ENCODE data around the gene MYH9.
"Not testable (repeated sequence)": the region's sequence is repeated elsewhere in the genome, so short reads cannot be mapped to it uniquely, and the experiment has no call there.

MYH9 gene

DNA sequence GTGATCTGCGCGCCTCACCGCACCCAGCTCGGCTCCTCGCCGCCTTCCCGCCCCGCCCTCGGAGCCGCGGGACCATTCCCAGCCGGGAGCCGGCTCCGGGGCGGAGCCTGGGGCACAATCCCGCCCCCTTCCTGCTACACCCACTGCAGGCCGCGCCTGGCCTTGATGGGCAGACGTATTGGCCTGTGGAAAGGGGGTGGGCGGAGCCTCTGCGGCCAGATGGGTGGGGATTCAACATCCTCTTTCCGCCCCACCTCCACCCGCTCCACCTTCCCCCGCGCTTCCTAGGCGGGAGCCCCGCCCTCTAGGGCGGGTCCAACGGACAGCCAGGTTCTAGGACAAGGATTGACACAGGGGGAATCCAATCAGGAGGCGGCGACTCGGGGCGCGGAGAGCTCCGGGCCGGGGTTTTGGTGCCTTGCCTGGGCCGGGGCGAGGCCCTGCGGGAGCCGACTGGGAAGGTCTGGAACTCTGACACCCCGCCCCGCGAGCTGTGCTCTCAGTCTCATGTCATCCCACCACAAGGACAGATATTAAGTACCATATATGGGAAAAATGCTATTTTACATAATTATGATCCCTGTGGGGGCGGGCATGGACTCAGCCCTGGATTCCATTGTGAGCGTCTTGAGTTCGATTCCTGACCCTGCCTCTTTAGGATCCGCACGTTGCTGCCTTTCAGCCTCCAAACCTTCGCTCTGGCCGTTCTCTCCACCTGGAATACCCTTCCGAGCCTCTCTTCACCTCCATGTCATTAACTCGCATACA lies at the start of gene MYH9:
TSS of gene MYH9 (minus strand) at position 9 of the 768 bp plus-strand sequence. CDS start 38,731 bp downstream, outside the sequence.
- peak; percentile 92 for DNase-seq

DNA sequence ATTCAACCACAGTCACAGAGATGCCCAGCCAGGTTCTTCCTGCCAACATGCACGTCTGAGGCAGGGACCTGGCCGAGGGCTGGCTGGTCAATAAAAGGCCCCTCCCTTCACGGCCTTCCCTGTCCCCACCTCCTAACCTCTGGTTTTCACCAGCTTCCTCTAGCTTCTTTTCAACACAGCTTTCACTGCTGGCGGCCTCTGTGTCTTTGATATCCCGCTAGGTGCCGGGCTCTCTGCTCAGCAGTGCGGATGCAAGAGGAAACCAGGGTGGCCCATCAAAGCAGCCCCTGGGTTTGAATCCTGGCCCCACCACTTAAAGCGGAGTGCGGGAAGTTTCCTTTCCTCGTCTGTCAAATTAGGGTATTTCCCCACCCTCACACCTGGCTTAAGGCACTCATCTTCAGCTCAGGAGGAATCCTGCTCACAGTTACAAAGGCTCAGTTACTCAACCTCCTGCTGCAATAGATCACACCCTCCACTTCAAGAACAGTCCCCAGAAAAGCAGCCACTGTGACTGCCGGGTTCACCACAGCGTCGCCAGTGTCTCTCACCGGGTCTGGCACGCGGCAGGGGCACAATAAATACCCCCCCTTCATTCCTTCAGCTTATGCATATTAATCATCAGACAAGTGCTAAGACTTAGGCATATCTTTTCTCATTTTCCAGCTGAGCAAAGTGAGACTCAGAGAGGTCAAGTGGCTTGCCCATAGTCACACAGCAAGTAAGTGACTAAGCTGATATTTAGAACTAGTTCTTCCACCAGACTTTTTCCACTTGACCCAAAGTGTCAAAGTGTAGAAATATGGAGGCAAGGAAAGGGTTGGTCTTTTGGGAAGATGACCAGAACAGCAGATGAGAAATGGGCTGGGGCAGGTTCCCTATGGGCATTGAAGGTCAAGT lies 48.0 kb upstream of the MYH9 start:
- DNase-seq = no peak

DNA sequence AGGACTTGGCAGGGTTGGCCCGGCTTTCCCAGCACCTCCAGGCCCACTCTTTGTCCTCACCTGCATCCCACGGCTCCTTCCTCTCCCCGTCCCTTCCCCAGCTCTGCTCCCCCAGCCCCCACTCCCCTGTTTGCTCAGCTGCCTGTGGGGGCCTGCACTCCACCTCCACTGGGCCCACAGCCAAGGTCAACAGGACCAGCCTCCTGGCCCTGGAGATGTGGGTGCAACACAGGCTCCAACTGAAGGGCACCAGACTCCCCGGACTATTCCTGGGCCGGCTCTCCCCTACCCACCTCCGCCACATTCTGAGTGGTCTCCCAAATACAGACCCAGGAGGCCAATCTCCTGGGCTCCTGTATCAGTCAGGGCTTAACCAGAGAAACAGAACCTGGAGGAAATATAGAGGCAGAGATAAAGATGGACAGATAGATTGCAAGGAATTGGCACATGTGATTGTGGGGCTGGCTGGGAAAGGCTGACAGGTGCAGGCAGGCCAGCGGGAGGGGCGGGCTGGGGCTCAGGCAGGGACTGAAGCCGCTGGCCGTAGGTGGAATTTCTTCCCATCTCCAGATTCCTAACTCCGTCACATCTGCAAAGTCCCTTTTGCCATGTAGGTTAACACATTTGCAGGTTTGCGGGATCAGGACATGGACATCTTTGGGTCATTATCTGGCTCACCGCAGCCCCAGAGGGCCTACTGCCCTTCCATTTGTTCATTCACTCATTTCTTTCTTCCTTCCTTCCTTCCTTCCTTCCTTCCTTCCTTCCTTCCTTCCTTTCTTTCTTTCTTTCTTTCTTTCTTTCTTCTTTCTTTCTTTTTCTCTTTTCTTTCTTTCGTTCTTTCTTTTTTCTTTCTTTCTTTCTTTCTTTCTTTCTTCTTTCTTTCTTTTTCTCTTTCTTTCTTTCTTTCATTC lies 45.8 kb upstream of the MYH9 start:
- no peak for DNase-seq

DNA sequence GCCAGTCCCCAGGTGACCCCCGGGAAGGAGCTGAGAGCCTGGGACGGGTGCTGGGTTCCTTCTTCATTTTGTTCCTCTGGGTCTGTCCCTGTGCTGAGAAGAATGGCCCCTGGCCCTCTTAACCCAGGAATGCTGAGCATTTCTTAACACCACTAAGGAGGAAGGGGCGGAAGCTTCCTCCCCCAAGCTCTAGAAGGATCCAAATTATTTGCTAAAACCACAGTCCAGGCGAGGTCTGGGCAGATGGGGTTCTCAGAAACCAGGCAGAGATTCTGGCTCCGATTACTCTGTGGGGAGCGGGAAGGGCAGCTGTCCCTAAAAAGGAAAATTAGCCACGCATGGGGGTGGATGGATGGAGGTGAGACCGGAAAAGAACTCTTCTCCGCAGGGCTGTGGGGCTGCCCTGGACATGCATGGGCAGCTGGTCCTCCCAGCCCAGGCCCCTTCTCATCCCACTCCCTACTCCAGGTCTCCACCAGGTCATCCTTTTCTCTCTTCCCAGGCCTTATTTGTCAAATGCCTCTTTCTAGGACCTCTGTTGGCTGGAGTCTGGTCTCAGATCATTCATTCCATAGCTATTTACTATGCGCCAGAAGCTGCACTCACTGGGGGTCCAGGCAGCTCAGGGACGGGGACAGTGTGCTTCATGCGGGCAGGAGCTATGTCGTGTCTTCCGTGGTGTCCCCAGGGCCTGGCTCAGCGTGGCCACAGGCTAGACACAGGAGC lies 45.0 kb upstream of the MYH9 start:
- no peak for DNase-seq

DNA sequence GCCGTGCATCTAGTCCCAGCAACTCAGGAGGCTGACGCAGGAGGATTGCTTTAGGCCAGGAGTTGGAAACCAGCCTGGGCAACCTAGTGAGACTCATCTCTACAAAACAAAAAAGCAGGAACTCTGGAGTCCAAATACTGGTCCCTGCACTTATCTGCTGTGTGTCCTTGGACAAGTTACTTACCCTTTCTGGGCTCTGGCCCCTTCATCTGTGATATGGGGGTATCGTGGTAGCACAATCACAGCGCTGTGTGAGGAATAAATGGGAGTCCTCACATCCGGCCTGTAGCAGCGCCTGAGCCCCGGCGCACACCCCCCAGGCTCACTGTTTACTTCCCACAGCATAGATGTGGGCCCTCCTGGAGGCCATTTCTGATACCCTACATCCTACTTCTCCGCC lies 44.2 kb upstream of the MYH9 start:
- DNase-seq = no peak

DNA sequence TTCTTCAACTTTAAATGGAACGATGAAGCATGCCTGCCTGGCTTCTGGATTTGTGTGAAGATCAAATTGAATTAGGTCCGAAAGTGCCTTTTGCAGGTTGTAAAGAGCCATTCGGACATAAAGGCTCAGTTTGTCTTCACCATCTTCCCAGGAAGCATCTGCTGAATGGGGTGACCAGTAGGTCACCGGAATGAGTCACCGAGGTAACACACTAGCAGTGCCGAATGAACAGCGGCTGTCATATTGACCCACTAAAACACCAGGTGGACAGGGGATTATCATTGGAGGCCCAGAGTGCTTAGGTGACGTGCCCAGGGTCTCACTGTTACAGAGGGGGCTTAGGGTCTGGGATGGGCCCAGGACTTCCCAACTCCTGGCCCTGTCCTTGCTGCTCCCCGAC lies 43.1 kb upstream of the MYH9 start:
- no peak for DNase-seq

DNA sequence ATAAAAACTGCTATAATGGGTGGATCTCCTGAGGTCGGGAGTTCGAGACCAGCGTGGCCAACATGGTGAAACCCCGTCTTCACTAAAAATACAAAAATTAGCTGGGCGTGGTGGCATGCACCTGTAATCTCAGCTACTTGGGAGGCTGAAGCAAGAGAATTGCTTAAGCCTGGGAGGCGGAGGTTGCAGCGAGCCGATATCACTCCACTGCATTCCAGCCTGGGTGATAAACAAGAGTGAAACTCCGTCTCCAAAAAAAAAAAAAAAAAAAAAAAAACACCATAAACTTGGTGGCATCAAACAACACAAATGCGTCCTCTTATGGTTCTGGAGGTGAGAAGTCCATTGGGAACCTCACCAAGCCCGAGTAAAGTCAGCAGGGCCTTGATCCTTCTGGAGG lies 40.2 kb upstream of the MYH9 start:
- not testable (repeated sequence) for DNase-seq

DNA sequence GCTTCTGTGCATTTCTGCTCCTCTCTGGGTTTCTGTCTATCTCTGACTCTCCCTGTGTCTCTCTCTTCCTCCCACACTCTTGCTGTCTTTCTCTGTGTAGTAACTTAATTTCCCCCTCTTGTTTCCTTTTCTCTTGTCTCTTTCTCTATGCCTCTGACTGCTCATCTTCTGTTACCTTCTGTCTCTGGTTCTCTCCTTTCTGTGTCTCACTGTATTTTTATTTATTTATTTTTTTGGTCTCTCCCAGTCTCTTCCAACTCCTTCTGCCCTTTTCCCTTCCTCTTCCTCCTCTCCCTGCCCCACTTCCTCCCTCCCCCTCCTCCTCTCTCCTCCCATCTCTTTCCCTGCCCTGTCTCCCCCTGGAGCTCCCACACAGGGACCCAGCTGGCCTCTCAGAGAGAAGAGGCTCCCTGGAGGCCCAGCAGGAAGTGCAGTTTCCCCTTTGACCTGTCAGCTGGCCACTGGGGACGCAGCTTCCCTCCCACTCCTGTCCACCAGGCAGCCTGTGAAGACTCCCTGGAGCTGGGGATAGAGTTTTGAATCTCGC lies 38.3 kb upstream of the MYH9 start:
- no peak for DNase-seq

DNA sequence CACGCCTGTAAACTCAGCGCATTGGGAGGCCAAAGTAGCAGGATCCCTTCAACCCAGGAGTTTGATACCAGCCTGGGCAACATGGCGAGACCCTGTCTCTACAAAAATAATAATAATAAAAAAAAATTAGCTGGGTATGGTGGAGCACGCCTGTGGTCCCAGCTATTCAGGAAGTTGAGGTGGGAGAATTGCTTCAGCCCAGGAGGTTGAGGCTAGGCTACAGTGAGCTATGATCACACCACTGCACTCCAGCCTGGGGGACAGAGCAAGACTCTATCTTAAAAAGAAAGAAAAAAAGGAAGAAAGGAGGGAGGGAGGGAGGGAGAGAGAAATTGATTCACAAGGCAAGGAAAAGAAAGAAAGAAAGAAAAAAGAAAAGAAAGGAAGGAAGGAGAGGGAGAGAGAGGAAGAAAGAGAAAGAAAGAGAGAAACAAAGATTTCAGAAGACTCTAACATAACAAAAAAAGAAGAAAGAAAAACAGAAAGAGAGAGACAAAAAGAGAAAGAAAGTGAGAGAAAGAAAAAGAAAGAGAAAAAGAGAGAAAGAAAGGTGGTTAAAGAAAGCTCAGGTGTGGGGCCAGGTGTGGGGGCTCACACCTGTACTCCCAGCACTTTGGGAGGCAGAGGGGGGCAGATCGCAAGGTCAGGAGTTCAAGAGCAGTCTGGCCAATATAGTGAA lies 37.3 kb upstream of the MYH9 start:
- no peak for DNase-seq

DNA sequence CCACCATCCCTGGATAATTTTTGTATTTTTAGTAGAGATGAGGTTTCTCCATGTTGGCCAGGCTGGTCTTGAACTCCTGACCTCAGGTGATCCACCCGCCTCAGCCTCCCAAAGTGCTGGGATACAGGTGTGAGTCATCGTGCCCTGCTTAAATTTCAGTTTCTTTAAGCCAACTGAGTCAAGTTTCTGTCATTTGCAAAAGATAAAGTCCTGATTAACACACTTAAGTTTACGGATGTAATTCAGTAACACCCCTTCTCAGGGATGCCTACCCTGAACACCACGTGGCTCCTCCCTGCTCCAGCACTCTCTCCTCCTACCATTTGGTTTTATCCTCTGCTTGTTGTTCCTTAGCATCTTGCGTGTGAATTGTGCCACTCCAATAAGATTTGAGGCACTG lies 36.7 kb upstream of the MYH9 start:
- peak; percentile 44 for DNase-seq

DNA sequence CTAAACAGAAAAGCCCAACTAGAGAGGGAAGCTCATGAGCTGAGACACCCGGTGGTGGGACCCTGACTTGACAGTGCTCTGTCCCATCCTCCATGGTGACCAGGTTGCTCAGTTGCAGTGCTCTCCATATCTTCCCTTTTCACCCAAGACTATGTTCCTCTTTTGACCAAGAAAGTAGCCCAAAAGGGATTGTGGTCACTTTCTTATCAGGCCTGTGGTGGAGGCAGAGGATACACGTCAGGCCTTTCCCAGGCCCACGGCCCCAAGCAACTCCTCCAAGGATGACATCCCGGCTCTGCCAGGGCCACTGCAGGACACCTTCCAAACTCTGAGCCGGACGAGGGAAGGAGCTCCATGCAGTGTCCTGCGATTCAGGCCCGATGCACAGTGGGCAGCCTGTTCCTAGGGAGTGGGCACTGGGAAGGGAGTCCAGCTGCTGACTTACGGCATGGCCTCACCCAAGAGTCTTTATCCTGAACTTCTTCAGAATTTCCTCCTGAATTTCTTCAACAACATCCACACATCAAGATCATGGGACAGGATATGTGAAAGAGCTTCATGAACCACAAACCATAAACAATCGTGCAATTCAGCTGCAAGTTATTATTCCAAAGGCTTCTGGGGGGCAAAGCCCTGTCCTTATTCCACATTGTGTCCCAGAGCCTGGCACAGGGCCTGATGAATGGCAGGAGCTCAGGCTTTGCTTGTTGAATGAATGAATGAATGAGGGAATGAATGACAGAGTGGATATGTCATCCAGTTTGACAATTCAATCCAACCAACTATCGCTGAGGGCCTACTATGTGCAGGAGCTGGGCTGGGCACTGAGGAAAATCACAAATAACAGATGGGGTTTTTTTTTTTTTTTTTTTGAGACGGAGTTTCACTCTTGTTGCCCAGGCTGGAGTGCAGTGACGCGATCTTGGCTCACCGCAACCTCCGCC lies 36.0 kb upstream of the MYH9 start:
- DNase-seq = no peak

DNA sequence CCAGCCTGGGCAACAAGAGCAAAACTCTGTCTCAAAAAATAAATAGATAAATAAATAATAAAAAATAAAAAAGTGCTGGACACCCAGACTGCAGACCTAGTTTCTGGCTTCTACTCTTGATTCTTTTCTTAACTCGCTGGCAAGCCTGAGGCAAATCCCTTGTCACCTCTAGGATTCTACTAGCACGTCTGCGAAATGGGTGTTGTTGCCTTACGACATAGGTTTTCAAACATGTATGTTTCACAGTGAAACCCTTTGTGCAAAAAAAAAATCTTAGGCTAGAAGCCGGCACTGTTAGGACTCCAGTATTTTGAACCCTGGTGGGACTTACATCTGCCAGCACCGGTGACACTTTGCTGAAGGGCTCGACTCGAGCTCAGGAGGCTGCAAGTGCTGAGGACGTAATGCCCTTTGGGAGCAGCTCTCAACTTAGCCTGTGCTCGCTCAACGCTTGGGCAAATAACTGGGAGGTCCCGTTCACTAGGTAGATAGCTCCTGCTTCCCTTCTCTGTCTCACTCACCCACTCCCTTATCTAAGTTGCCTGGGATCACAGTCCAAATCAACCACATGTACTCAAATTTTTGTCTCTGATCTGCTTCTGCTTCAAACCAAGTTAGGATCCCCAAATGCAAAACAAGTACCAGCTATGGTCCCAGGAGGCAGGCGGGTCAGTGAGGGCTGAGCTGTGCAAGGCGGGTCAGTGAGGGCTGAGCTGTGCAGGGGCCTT lies 34.7 kb upstream of the MYH9 start:
- DNase-seq = no peak

DNA sequence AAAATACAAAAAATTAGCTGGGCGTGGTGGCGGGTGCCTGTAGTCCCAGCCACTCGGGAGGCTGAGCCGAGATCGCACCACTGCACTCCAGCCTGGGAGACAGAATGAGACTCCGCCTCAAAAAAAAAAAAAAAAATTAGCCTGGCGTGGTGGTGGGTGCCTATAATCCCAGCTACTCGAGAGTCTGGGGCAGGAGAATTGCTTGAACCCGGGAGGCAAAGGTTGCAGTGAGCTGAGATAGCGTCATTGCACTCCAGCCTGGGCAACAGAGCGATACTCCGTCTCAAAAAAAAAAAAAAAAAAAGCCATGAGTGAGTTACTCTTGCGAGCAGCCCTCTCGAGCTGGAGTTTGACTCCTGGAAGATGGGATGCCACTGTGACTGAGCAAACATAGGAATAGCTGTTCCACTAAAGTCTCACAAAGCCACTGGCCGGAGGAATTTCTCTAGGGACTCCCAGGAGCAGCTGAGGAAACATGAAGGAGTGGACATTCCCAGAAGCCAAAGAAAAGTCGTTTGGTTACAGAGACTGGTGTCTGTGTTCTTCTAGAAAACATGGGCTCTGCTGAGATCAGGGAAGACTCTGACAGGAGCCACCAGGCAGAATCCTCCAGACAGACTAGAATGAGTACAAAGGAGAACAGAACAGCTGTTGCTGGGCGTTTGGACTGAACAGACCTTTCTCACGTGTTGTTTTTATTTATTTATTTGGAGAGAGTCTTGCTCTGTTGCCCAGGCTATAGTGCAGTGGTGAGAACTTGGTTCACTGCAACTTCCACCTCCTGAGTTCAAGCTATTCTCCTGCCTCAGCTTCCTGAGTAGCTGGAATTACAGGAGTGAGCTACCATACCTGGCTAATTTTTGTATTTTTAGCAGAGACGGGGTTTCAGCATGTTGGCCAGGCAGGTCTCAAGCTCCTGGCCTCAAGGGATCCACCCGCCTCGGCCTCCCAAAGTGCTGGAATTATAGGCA lies 32.4 kb upstream of the MYH9 start:
- DNase-seq = no peak

DNA sequence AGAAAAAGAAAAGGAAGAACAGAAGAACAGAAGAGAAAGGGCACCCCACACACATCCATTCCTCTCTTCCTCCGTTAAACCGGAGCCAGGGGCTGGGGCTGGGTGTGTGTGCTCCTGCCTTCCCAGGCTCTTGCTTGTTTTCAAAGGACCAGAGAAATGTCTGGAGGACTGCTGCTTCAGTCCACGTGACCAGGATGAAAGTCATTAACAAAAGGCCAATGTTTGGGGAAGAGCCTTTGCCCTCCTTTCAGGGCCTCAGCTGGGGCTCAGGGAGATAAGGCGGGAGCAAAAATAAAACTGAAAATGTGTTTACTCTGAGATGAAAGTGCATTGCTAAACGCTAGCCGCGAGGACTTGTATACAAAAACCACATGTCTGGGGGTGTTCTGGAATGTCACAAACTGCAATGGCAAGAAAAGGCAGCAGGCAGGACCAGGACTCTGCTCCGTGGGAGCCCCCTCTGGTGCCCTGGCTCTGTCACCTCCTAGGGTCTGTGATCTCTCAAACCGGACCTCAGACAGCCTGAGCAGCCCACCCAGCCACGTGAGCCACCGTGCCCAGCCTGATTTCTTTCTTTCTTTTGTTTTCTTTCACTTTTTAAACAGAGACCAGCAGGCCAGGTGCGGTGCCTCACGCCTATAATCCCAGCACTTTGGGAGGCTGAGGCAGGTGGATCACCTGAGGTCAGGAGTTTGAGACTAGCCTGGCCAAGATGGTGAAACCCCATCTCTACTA lies 31.6 kb upstream of the MYH9 start:
- no peak for DNase-seq

DNA sequence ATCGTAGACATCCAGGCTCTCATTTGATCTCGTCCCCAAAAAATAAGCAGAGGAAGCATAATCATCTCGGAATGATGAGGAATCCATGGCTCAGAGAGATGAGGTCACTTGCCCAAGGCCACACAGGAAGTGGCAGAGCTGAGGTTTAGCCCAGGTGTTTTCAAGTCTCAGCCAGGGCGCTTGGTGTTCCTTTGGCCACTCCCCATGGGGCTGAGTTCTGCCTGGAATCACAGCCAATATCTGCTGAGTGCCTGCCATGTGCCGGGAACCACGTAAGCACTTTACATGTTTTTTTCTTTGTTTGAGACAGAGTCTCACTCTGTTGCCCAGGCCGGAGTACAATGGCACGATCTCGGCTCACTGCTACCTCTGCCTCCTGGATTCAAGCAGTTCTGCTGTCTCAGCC lies 29.5 kb upstream of the MYH9 start:
- DNase-seq = peak; percentile 26

DNA sequence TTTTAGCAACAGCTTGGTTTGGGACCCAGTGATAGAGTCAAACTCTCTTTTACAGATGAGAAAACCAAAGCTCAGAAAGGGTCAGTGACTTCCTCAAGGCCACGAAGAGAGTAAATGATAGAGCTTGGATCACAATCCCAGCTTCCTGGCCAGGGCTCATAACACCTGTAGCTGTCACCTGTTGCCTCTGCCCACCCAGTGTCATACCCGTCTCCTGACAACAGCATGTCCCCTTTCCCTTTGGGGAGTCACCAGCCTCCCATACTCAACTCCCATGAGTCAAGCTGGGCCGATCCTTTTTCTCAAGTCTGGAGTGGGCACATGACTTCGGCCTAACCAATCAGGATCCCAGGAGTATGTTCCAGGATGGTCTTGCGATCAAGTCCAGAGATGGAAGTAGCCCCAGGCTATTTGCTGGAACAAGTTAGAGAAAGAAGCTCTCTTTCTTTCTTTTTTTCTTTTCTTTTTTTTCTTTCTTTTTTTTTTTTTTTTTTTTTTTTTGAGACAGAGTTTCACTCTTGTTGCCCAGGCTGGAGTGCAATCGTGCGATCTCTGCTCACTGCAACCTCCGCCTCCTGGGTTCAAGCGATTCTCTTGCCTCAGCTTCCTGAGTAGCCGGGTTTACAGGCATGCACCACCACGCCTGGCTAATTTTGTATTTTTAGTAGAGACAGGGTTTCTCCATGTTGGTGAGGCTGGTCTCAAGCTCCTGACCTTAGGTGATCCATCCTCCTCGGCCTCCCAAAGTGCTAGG lies 27.8 kb upstream of the MYH9 start:
- no peak for DNase-seq
